Psoas muscle (tissue), 8 donors: ENCODE results near the gene NRCAM. TPM values are rescaled to one million over a fixed set of nuclear protein-coding genes. Genes with fewer than 3 reads are reported as not detected.

ENCODE experiments used
- ATAC-seq, 4 donors: fragments of 200-7000 bp; cut with Tn5 transposase; one replicate each; pipeline ENCODE4 v1.9.1; 2020; ENCODE audit warnings: moderate library complexity in 3 of 4, mild to moderate bottlenecking in 2 of 4
- DNase-seq, 2 donors: peaks; one replicate each; pipeline ENCODE4 v3.0.0-alpha.2; 2020
- H3K27ac ChIP-seq: fragments of 200-600 bp; one replicate; pipeline ENCODE4 v1.8.0; 2022
- H3K27me3 ChIP-seq, 3 donors: fragments of 200-600 bp in 1 of 3; one replicate each; pipeline versions ENCODE4 v1.6.1 to v1.8.0; 2013 to 2022; ENCODE audit warnings: low read length in 2 of 3, mild to moderate bottlenecking in 2 of 3, moderate library complexity in 1 of 3; ENCODE audit not compliant: insufficient read depth in 3 of 3
- H3K36me3 ChIP-seq, 2 donors: fragments of 200-600 bp in 1 of 2; one replicate each; pipeline versions ENCODE4 v1.6.1 to v1.8.0; 2013 to 2022; ENCODE audit warnings: low read depth in 1 of 2, mild to moderate bottlenecking in 1 of 2, moderate library complexity in 1 of 2; ENCODE audit not compliant: insufficient read depth in 1 of 2
- H3K4me1 ChIP-seq: fragments of 200-600 bp; one replicate; pipeline ENCODE4 v1.8.0; 2022
- H3K4me3 ChIP-seq: fragments of 200-600 bp; one replicate; pipeline ENCODE4 v1.8.0; 2022; ENCODE audit warnings: mild to moderate bottlenecking
- H3K9me3 ChIP-seq: fragments of 200-600 bp; one replicate; pipeline ENCODE4 v1.8.0; 2022
- WGBS, 3 donors: extraction: QIAGEN DNeasy Blood & Tissue Kit; methylation state at CpG; one replicate each; pipeline versions ENCODE4 v1.1.6 to v1.1.7; 2013; 5-methylcytosine and 5-hydroxymethylcytosine counted together
- intact Hi-C, 2 donors: fragments of 100-400 bp; cut with DNase I; formaldehyde crosslinking; loops; one replicate each; pipeline versions ENCODE4 v1.11.0 to v1.14.2; 2022
- polyA plus RNA-seq, 3 donors: library from polyadenylated mRNA; stranded (reverse); fragments of 200-250 nt; gene quantifications; one replicate each; pipeline ENCODE4 v1.2.3, GENCODE V29; 2013
- total RNA-seq, 4 donors: library from RNA; stranded (reverse); fragmentation: NEBNext Ultra II Directional in 2 of 4; extraction: Animal tissue kit (Norgen Biotek cat#: 25700) in 2 of 4; gene quantifications; one replicate each; pipeline versions ENCODE4 v1.2.1 to v1.2.4, GENCODE V29; 2021 to 2023
- TF ChIP-seq, protein P1 (sequence below): fragments of 200-600 bp; IDR thresholded peaks from one replicate; pipeline ENCODE4 v1.8.0; 2022; ENCODE audit warnings: antibody characterized with exemption
- donor health status: healthy with polysubstance abuse.
- donor health status: DM: no; HTN: no; CAD: no; lungs with moderate emphysema.
- donor health status: Bipolar disorder and iron deficiency.
- donor health status: healthy.
- donor health status: DM: yes; HTN: yes; CAD: no.
- donor health status: DM: no; HTN: no; CAD: no.
- donor health status: DM: no; HTN: no; CAD: no.
- donor health status: DM: yes; HTN: yes; CAD: no.

NRCAM gene
- total and polyA plus RNA-seq, 7 donors = 0.06 to 1.8 (median 0.55) TPM

DNA sequence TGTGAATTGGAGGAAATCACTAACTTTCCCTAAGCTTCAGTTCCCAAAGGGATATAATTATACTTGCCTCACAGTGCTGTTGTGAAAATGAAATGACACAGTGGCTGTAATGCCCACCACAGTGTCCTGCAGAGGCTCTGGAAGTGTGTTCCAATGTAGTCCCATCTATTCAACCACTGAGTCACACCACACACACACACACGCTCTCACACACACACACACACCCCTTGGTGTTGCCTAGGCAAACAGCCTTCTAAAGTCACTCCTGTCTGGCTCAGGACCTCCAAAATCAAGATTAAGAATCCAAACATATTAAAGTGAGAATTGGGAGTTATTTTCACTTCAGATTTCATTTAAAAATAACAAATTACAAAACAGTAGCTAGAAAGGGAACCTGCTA, 73.3 kb downstream of the NRCAM start:
- Histone ChIP-seq H3K9me3 (no peaks in the 10 kb centered on the region), H3K4me1 (no peaks in the 10 kb centered on the region), H3K36me3 (no peaks in the 10 kb centered on the region), H3K4me3 (no peak overlapping the region), H3K27me3 (no peaks in the 10 kb centered on the region), H3K27ac (no peak overlapping the region)
- ATAC-seq (no peak), DNase-seq (no peak)
- 53 to 76% (median 57%) methylated on average over 1 of the region's 1 CpG for WGBS, 3 donors
- intact Hi-C loops = no loop called here
- TF ChIP-seq, protein P1, sequence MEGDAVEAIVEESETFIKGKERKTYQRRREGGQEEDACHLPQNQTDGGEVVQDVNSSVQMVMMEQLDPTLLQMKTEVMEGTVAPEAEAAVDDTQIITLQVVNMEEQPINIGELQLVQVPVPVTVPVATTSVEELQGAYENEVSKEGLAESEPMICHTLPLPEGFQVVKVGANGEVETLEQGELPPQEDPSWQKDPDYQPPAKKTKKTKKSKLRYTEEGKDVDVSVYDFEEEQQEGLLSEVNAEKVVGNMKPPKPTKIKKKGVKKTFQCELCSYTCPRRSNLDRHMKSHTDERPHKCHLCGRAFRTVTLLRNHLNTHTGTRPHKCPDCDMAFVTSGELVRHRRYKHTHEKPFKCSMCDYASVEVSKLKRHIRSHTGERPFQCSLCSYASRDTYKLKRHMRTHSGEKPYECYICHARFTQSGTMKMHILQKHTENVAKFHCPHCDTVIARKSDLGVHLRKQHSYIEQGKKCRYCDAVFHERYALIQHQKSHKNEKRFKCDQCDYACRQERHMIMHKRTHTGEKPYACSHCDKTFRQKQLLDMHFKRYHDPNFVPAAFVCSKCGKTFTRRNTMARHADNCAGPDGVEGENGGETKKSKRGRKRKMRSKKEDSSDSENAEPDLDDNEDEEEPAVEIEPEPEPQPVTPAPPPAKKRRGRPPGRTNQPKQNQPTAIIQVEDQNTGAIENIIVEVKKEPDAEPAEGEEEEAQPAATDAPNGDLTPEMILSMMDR = no peak

DNA sequence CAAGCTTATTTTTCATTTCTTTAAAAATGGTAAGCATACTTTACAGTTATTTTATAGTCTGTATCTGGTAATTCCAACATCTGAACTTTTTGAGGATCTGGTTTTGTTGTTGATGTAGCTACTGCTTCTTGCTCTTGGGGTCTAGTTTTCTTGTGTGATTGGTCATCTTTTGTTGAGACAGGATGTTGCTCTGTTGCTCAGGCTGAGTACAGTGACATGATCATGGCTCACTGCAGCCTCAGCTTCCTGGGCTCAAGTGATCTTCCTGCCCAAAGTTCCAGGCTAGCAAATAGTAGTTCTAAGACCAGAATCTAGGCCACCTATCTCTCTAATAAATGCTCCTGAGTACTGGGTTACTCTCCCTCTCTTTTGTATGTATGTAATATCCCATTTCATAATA, 75.7 kb downstream of the NRCAM start:
- TF ChIP-seq, protein P1 = no peak
- H3K27me3 ChIP-seq = no peaks in the 10 kb centered on the region
- H3K4me1 ChIP-seq = no peaks in the 10 kb centered on the region
- H3K9me3 ChIP-seq = no peaks in the 10 kb centered on the region
- DNase-seq = no peak
- intact Hi-C loops = no loop called here
- H3K4me3 ChIP-seq = no peak overlapping the region
- H3K36me3 ChIP-seq = no peaks in the 10 kb centered on the region
- no peak overlapping the region for H3K27ac ChIP-seq
- no peak for ATAC-seq

- no peaks in the 10 kb centered on the region for H3K27me3 ChIP-seq
- TF ChIP-seq, protein P1 = no peak
- no peak for DNase-seq
- no peak for ATAC-seq
- intact Hi-C loops = no loop called here
- H3K27ac ChIP-seq = no peak overlapping the region
- H3K36me3 ChIP-seq = no peaks in the 10 kb centered on the region
- no peak overlapping the region for H3K4me3 ChIP-seq
- H3K9me3 ChIP-seq = no peaks in the 10 kb centered on the region
- H3K4me1 ChIP-seq = no peaks in the 10 kb centered on the region
These were observed 80.0 kb downstream of the NRCAM start for GRCh38 chr7:108376206-108376605.

DNA sequence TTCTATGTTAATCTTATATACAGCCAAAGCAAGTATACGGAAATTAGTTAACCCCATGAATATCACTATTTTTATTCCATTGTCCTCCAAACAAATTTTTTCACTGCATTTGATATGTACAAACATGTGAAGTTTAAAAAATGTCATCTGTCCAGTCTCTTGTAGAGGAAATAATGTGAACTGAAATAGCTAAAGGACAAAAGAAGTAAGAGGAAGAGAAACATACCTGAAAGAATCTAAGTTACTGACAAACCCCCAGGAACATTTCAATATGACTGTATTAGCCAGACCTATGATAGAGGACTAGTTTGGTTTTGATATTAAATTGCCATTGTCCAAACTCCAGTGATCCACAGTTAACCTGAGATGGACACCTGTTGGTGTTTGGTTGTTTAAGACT, 80.6 kb downstream of the NRCAM start:
- ATAC-seq = no peak
- H3K27me3 ChIP-seq = no peaks in the 10 kb centered on the region
- WGBS, 3 donors = 94 to 97% (median 97%) methylated on average over 1 of the region's 1 CpG
- intact Hi-C loops = no loop called here
- H3K27ac ChIP-seq = no peak overlapping the region
- H3K4me3 ChIP-seq = no peak overlapping the region
- TF ChIP-seq, protein P1 = no peak
- no peaks in the 10 kb centered on the region for H3K9me3 ChIP-seq
- H3K4me1 ChIP-seq = no peaks in the 10 kb centered on the region
- no peaks in the 10 kb centered on the region for H3K36me3 ChIP-seq
- no peak for DNase-seq

- Histone ChIP-seq H3K36me3 (no peaks in the 10 kb centered on the region), H3K27me3 (no peaks in the 10 kb centered on the region), H3K27ac (no peak overlapping the region), H3K4me1 (no peaks in the 10 kb centered on the region), H3K4me3 (no peak overlapping the region), H3K9me3 (no peaks in the 10 kb centered on the region)
- TF ChIP-seq, protein P1 = no peak
- ATAC-seq = no peak
- no peak for DNase-seq
- intact Hi-C loops = no loop called here
These were observed 81.3 kb downstream of the NRCAM start for GRCh38 chr7:108374899-108375298.
